Liver (tissue), 3 donors: ENCODE measurements around the gene VWA5A.

Source experiments
- CTCF ChIP-seq: fragments of 150-350 bp; IDR thresholded peaks from 2 replicates; pipeline ENCODE4 v1.5.1; 2017; ENCODE audit warnings: improper control_type of control experiment, low read depth, low read length; ENCODE audit not compliant: missing input control
- EGR1 ChIP-seq, 2 donors: IDR thresholded peaks; 2 replicates each; pipeline ENCODE4 v1.6.1; 2016 to 2018; ENCODE audit warnings: antibody characterized with exemption in 2 of 2, low read depth in 2 of 2
- GABPA ChIP-seq, 2 donors: IDR thresholded peaks in 1 of 2; conservative IDR thresholded peaks in 1 of 2; 2 replicates each; pipeline ENCODE4 v1.6.1; 2016; ENCODE audit warnings: antibody characterized with exemption in 2 of 2, mild to moderate bottlenecking in 1 of 2, moderate library complexity in 1 of 2
- HNF4A ChIP-seq, 2 donors: conservative IDR thresholded peaks; 2 replicates each; pipeline ENCODE4 v1.6.1; 2016; ENCODE audit warnings: antibody characterized with exemption in 2 of 2, mild to moderate bottlenecking in 2 of 2
- JUND ChIP-seq, 2 donors: IDR thresholded peaks; 2 replicates each; pipeline ENCODE4 v1.6.1; 2016; ENCODE audit warnings: antibody characterized with exemption in 2 of 2
- NR2F2 ChIP-seq: IDR thresholded peaks from 2 replicates; pipeline ENCODE4 v1.6.1; 2016; ENCODE audit warnings: antibody characterized with exemption
- RAD21 ChIP-seq, 2 donors: IDR thresholded peaks; 2 replicates each; pipeline ENCODE4 v1.6.1; 2016; ENCODE audit warnings: antibody characterized with exemption in 2 of 2, mild to moderate bottlenecking in 2 of 2
- REST ChIP-seq: IDR thresholded peaks from 2 replicates; pipeline ENCODE4 v1.6.1; 2016; ENCODE audit warnings: antibody characterized with exemption, mild to moderate bottlenecking
- SP1 ChIP-seq: IDR thresholded peaks from 2 replicates; pipeline ENCODE4 v1.6.1; 2018; ENCODE audit warnings: antibody characterized with exemption, mild to moderate bottlenecking
- TAF1 ChIP-seq: conservative IDR thresholded peaks from 2 replicates; pipeline ENCODE4 v1.6.1; 2016; ENCODE audit warnings: antibody characterized with exemption, mild to moderate bottlenecking
- YY1 ChIP-seq: IDR thresholded peaks from 2 replicates; pipeline ENCODE4 v1.6.1; 2016; ENCODE audit warnings: antibody characterized with exemption, mild to moderate bottlenecking
- ZBTB33 ChIP-seq: IDR thresholded peaks from 2 replicates; pipeline ENCODE4 v1.6.1; 2016; ENCODE audit warnings: antibody characterized with exemption
- TF ChIP-seq, protein P1 (sequence below): IDR thresholded peaks from 2 replicates; pipeline ENCODE4 v1.6.1; 2016; ENCODE audit warnings: antibody characterized with exemption
- donor health status: healthy.
- donor health status: healthy.

- TF ChIP-seq CTCF (no peak), NR2F2 (no peak), SP1 (no peak), GABPA (IDR thresholded peaks at IDR 0.05 in 1 of 2, conservative IDR thresholded peaks at IDR 0.05 in 1 of 2) (no peak), ZBTB33 (no peak), REST (no peak), HNF4A (conservative IDR thresholded peaks at IDR 0.05) (no peak), TAF1 (no peak), RAD21 (IDR thresholded peaks at IDR 0.05) (no peak), YY1 (no peak), EGR1 (IDR thresholded peaks at IDR 0.05; ENCODE audit: low read depth in 2 of 2) (no peak), JUND (IDR thresholded peaks at IDR 0.05) (no peak)
- TF ChIP-seq, protein P1, sequence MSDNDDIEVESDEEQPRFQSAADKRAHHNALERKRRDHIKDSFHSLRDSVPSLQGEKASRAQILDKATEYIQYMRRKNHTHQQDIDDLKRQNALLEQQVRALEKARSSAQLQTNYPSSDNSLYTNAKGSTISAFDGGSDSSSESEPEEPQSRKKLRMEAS = no peak
Measured at GRCh38 chr11:124071623-124071948, 43.7 kb upstream of the VWA5A start.
